AML-193 (cell line): ENCODE measurements around the gene ME3.
"Not testable (repeated sequence)": the region's sequence is repeated elsewhere in the genome, so short reads cannot be mapped to it uniquely, and the experiment has no call there.

Experiments used
- DNase-seq, 2 experiments: peaks; one replicate each; lab custom pipeline; 2025; lab: John Stamatoyannopoulos, UW

Gene ME3

GRCh38 chr11:86558841-86559240 lies 113.6 kb downstream of the ME3 start:
- DNase-seq: no peak

- no peak for DNase-seq
Observed at GRCh38 chr11:86558207-86558606, 114.2 kb downstream of the ME3 start.

DNA sequence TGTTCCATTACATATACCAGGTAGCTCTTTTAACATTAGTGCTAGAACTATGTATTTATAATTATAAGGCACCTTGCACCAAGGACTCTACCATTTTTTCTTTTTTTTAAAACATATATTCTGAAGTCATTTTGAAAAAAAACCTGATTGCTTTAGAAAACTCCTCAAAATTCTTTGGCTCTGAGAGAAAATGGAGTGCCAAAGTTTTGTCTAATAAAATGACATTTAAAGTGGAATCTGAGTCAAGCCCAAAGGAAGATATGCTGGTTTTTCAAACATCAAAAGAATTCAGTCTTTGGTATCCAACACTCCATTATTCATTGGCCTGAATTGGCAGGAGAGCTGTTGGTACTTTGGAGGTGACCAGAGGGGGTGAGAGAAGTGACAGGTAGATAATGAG lies 116.5 kb downstream of the ME3 start:
- DNase-seq: no peak

GRCh38 chr11:86555401-86555800 lies 117.0 kb downstream of the ME3 start:
- no peak for DNase-seq

DNA sequence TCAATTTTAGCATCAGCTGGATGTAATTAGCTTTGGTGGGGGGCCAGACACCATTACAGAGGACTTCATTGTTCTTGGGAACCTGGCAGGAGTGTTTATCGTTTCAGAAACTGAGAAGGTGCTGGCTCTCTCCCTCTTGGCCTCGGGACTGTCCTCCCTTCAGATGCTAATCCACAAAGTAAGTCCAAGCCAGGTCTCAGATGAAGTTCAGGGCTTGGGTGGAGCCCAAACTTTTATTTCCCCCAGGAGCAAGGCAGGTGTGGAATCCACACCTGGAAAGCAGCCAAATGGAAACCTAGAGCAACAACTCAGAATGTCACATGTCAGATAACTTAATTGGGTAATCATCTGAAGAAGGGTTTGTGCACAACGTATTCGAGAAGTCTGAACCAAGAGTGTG lies 119.2 kb downstream of the ME3 start:
- no peak for DNase-seq

- no peak for DNase-seq
Observed at GRCh38 chr11:86551288-86552092, 120.9 kb downstream of the ME3 start.

DNA sequence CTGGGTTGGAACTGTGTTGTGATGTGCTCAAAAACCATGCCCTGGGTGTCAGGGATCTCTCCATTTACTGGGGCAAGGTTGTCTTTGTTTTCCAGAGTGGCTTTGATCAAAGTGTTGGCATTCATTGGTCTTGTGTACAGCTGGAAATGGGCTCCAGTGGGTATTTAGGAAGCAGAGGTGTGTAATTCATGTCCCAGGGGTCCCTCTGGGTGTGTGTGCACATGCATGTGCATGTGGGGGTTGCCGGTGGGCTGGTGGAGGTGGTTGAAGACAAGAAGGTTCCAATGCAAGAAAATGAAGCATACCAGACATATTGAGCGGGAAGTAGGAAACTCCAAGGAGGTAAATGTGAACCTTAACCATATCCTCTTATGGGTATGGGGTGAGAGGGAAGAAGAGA lies 121.7 kb downstream of the ME3 start:
- DNase-seq: no peak

- DNase-seq: no peak
Observed at GRCh38 chr11:86548271-86548917, 124.0 kb downstream of the ME3 start.

- DNase-seq: no peak
Observed at GRCh38 chr11:86547727-86548126, 124.7 kb downstream of the ME3 start.

- not testable (repeated sequence) for DNase-seq
Observed at GRCh38 chr11:86541299-86541698, 131.1 kb downstream of the ME3 start.

DNA sequence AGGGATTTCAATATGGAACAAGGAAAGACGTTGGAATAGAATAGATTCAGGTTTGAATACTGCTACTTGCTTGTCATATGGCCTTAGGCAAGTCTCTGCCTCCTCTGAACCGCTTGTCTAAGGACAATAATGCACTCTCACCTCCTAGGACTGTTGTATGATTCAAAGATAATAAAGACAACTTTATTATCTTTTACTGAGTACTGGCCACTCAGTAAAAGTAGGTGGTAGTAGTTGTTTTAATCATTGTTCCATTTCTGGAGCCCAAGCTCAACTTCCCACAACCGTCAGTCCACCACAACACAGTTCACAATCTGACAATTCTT lies 134.2 kb downstream of the ME3 start:
- DNase-seq: no peak

GRCh38 chr11:86537541-86538222 lies 134.7 kb downstream of the ME3 start:
- DNase-seq: no peak

DNA sequence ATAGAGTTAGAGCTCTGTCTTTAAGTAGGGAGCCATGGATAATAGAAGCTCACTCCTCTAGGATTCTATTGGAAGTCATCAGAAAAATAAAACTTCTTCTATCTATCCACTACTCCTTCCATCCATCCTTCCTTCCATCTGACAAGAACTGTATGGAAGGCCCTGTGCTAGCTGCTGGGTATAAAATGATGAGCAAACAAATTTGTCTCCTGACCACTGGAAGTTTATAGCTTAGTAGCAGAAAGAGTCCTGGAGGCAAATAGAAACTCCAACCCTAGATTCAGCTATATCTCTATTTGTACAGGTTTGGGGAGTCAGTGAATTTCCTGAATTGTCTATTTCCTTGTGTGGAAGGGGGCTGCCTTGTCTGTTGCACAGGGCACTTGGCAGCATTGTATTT lies 136.6 kb downstream of the ME3 start:
- DNase-seq: no peak

GRCh38 chr11:86524620-86525352 lies 147.6 kb downstream of the ME3 start:
- no peak for DNase-seq

DNA sequence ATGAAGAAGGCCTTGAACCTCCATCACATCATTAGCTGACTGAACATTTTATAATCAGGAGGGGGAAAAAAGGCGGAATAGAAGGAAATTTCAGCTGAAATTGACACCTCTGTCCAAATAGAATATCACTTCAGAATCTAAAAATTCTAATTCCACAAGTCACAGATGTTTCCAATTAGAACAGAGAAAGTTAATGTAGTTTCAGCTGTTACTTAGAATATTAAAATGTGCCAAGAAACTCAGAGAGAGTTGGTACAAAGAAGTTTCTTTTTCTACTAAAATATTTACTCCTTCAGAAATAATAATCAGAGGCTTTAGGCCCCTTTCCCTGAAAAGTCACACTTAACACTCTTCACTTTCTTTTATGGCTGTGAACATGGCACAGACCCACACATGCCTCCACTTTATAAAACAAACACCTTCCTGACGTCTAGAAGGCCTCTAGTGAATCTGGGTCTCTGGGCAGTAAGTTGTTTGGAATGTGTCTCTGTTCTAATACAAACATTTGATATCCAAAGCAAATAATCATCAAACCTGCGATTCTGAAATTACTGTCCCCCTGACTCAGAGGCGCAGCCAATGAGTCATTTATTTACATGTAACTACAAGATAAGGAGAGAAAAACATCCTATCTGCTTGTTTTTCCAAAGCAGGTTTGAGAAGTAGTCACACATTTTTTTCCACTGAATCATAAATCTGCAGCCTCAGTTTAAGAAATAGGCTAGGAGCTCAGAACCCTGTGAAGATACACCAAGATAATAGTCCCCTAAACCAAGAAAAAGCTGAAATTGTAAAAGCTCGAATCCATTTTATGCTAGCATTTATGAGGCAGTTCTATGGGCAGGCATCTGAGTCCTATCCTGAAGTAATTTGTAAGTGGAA lies 148.4 kb downstream of the ME3 start:
- no peak for DNase-seq

DNA sequence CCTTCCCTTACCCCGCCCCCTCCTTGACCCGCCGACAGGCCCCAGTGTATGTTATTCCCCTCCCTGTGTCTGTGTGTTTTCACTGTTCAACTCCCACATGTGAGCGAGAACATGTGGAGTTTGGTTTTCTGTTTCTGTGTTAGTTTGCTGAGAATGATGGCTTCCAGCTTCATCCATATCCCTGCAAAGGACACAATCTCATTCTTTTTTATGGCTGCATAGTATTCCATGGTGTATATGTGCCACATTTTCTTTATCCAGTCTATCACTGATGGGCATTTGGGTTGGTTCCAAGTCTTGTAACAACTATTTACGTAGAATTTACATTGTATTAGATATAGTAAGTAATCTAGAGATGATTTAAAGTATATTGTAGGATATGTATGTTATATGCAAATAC lies 149.9 kb downstream of the ME3 start:
- DNase-seq: not testable (repeated sequence)

DNA sequence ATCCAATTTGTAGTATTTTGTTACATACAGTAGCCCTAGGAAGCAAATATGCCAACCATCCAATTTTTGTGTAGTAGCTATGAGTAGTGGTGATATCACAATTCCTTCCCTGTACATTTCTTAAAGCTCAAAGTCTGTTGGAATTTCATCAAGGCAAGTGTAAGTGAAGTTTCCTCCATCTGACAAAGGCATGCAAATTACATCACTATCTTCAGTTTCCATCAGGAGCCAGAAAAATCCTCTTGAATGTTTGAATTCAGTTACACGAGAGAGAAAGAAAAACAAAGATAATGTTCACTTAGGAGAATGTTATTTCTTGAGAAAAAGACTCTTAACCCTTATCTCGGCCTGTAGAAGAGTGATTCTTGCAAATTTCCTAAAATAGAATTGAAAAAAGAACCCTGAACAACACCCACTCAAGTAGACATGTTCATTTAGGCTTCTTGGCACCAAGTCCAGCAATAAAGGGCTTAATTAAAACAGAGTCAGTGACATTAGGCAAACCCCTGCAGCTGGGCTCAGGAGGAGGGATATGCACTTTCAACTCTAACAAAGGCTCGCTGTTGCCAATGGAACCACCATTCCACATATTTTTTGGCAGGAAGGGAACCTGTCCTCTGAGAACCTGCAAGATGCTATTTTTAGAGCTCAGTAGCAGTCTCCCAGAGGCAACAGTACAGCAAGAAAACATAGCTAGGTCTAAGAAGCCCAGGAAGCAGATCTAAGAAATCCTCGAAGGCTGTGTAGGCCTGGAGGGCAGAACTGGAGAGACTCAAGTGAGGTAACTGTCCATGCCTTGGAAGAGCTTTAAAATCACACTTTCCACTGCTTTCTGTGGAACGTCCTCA lies 153.1 kb downstream of the ME3 start:
- no peak for DNase-seq

- no peak for DNase-seq
Observed at GRCh38 chr11:86518211-86518610, 154.2 kb downstream of the ME3 start.

DNA sequence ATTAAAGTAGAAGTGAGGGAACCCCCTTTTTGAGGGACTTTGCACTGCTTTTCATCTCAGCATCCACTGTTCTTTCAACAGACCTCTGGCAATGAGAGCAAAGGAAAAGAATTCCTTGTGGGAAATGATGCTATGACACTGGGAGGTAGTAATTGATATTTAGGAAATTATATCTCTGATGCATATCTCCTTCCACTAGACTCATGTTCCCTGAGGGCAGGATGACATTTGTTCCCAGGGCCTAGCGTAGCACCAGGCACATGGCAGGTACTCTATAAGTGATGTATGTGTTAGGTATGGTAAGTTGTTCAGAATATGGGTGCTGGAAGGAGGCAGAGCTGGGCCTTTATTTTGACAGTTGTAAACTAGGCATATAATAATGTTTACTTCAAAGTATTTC lies 154.9 kb downstream of the ME3 start:
- DNase-seq: no peak

DNA sequence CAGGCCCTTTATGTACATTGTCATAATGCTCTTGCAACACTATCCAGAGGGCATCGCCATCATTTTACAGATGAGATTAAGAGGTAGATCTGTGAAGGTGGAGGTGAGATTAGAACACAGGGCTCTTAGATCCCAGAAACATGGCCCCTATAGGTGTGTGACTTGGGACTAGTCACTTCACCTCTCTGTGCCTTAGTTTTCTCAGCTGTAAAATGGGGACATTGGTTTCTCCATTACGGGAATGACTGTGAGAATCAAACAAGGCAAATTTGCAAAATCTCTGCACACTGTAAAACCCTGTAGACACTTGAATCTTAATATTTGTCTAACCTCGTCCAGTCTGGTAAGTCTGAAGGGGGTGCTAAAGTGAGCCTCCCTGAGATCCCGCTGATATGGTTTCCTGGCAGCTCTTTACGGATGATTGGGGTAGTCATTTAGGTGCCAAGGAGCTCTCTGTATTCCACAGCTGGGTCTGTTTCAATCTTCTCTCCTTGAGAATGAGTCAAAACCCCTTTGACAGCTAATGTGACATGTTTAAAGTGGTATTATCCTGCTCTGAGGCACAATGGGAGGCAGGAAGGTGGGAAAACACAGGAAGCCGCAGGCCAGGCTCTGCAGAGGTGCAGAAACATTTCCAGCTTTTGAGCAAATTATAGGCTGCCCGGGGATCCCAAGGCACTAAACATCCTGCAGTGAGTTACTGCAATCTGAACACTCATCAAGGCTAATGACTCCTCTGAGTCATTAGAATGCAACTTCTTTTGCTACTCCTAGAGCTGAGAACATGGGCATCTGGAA lies 156.9 kb downstream of the ME3 start:
- DNase-seq: no peak
